Measurements from ENCODE around the gene IFNL2. TPM values are rescaled to one million over a fixed set of nuclear protein-coding genes. Genes with fewer than 3 reads are reported as not detected.

IFNL2 gene
- total and polyA plus RNA-seq, 9 of the 15 experiments (the other 6 are each of a cell fraction or from before 2014, with no cell fraction given), result not detected

GRCh38 chr19:39301021-39301420 is 32.8 kb downstream of the IFNL2 start:
- H2AFZ ChIP-seq (ENCODE audit: low read depth, low read length), result no peak overlapping the region
- H3K79me2 ChIP-seq (ENCODE audit: control insufficient read depth, insufficient read depth, low read length), result no peaks in the 10 kb centered on the region
- H4K20me1 ChIP-seq (replicated peaks; ENCODE audit: control insufficient read depth, insufficient read depth, low read length), result no peaks in the 10 kb centered on the region
- H3K9me1 ChIP-seq (ENCODE audit: control insufficient read depth, insufficient read depth, low read length), result no peaks in the 10 kb centered on the region
- no TSS peak for BruUV-seq (replicated peaks)
- H3K4me1 ChIP-seq (replicated peaks in 1 of 2; ENCODE audit: control insufficient read depth in 2 of 2, insufficient read depth in 2 of 2, low read length in 2 of 2), result peaks cover 12 to 17% of the 10 kb centered on the region in 2 experiments
- DNase-seq (ENCODE audit: extremely low read depth in 1 of 4, low spot score in 3 of 4), result no peak
- FAIRE-seq, result no peak
- no peaks in the 10 kb centered on the region for H3K36me3 ChIP-seq (ENCODE audit: control insufficient read depth, insufficient read depth, low read length)
- no peak for ATAC-seq
- POLR2A ChIA-PET, result interaction anchor here (0.9 kb wide), 1 partner anchor 8 kb away, joined by 3 read pairs; no protein-coding TSS in a partner anchor
- no peak overlapping the region for H3K27ac ChIP-seq (ENCODE audit: extremely low read depth, low read depth, low read length)
- TF ChIP-seq RERE (CRISPR knock-in tag; IDR thresholded peaks at IDR 0.05; ENCODE audit: borderline replicate concordance) (no peak), HDAC8 (tag; IDR thresholded peaks at IDR 0.05) (no peak), DEAF1 (CRISPR knock-in tag; IDR thresholded peaks at IDR 0.05) (no peak), ZNF589 (CRISPR knock-in tag; IDR thresholded peaks at IDR 0.05; ENCODE audit: low read depth) (no peak), JUNB (CRISPR knock-in tag; conservative IDR thresholded peaks at IDR 0.05) (no peak), ZNF224 (CRISPR knock-in tag; IDR thresholded peaks at IDR 0.05) (no peak), RBM25 (IDR thresholded peaks at IDR 0.05; ENCODE audit: low read depth, low read length, severe bottlenecking) (no peak), ZBTB33 (CRISPR knock-in tag; IDR thresholded peaks at IDR 0.05) (no peak), U2AF2 (optimal IDR thresholded peaks at IDR 0.05; ENCODE audit: low read depth, low read length) (no peak), U2AF1 (optimal IDR thresholded peaks at IDR 0.05; ENCODE audit: low read depth, low read length) (no peak), HMG20A (CRISPR knock-in tag; conservative IDR thresholded peaks at IDR 0.05) (no peak), IRF9 (tag; IDR thresholded peaks at IDR 0.05) (no peak), ZNF445 (CRISPR knock-in tag; IDR thresholded peaks at IDR 0.05; ENCODE audit: low read depth) (no peak)
- CTCF ChIA-PET (ENCODE audit: low intra/inter-chr PET ratio), result no interaction called here
- no peak overlapping the region for H3K4me3 ChIP-seq
- H3K9ac ChIP-seq (ENCODE audit: insufficient read depth in 1 of 2, low read depth in 2 of 2, low read length in 2 of 2), result no peak overlapping the region
- in situ Hi-C loops (cut with MboI) (no loop called here), intact Hi-C loops (cut with micrococcal nuclease) (loop anchor here (10.0 kb wide), 1 partner anchor 46 kb away; no protein-coding TSS in a partner anchor)
- H3K4me2 ChIP-seq (ENCODE audit: insufficient read depth, low read length), result no peak overlapping the region
- peaks cover 4 to 10% of the 10 kb centered on the region in 2 experiments; a peak in 2 of 5 replicates for H3K27me3 ChIP-seq (ENCODE audit: control insufficient read depth in 2 of 2, insufficient read depth in 2 of 2, low read length in 2 of 2)
- WGBS (ENCODE audit: insufficient coverage, low coverage, missing lambda C conversion rate), result 22% methylated on average over 4 of the region's 4 CpGs
- H3K9me3 ChIP-seq (replicated peaks; ENCODE audit: control insufficient read depth, insufficient read depth, low read depth, low read length), result no peaks in the 10 kb centered on the region

Data from K562 (cell line).